PC-3 (cell line): Measurements from ENCODE around the gene HLA-DRB1. TPM values are rescaled to one million over a fixed set of nuclear protein-coding genes. Genes with fewer than 3 reads are reported as not detected.

Experiments
- ATAC-seq: fragments of 200-7000 bp; cut with Tn5 transposase; 2 replicates; pipeline ENCODE4 v1.9.1; 2020; ENCODE audit warnings: mild to moderate bottlenecking, moderate library complexity
- BruUV-seq: library from RNA; stranded (reverse); fragments of 400-500 nt; replicated peaks from 2 replicates; lab custom pipeline; 2021; lab: Mats Ljungman, UMichigan
- CTCF ChIA-PET: fragments of 300-600 bp; sonication (Branson Sonifier 250); formaldehyde crosslinking; loops from one replicate; lab custom pipeline; 2022; ENCODE audit warnings: antibody characterized with exemption; lab: Charles Lee
- POLR2A ChIA-PET: fragments of 300-600 bp; sonication (Branson Sonifier 250); formaldehyde crosslinking; loops from one replicate; lab custom pipeline; 2022; ENCODE audit warnings: antibody characterized with exemption; ENCODE audit not compliant: unreplicated experiment; lab: Charles Lee
- DNase-seq: peaks from one replicate; pipeline ENCODE4 v3.0.0-alpha.2; 2015
- H2AFZ ChIP-seq: fragments of 300-600 bp; sonication (generic); 2 replicates; pipeline ENCODE4 v1.6.0; 2016; ENCODE audit warnings: antibody characterized with exemption, low read length
- H3F3A ChIP-seq: fragments of 300-600 bp; sonication (generic); one replicate; pipeline ENCODE4 v1.6.0; 2017; ENCODE audit warnings: antibody characterized with exemption, low read length, control low read depth, mild to moderate bottlenecking; ENCODE audit not compliant: unreplicated experiment
- H3K27ac ChIP-seq: fragments of 300-600 bp; sonication (generic); 2 replicates; pipeline ENCODE4 v1.5.1; 2016; ENCODE audit warnings: mild to moderate bottlenecking, low read length
- H3K27me3 ChIP-seq: fragments of 300-600 bp; sonication (generic); 2 replicates; pipeline ENCODE4 v1.6.1; 2016; ENCODE audit warnings: low read length, mixed read lengths
- H3K36me3 ChIP-seq: fragments of 300-600 bp; sonication (generic); 2 replicates; pipeline ENCODE4 v1.6.1; 2016; ENCODE audit warnings: low read depth, mixed run types, low read length, mixed read lengths
- H3K4me1 ChIP-seq: fragments of 300-600 bp; sonication (generic); 2 replicates; pipeline ENCODE4 v1.5.1; 2016; ENCODE audit warnings: low read length; ENCODE audit not compliant: insufficient read depth
- H3K4me2 ChIP-seq: fragments of 300-600 bp; sonication (generic); 2 replicates; pipeline ENCODE4 v1.6.0; 2016; ENCODE audit warnings: low read length
- H3K4me3 ChIP-seq: fragments of 300-600 bp; sonication (generic); 2 replicates; pipeline ENCODE4 v1.5.1; 2016; ENCODE audit warnings: mild to moderate bottlenecking, low read length, mixed read lengths
- H3K79me2 ChIP-seq: fragments of 300-600 bp; sonication (generic); 2 replicates; pipeline ENCODE4 v1.6.1; 2017; ENCODE audit warnings: low read length, mixed read lengths
- H3K9ac ChIP-seq: fragments of 300-600 bp; sonication (generic); 2 replicates; pipeline ENCODE4 v1.6.0; 2016; ENCODE audit warnings: mild to moderate bottlenecking, low read length
- H3K9me2 ChIP-seq: fragments of 300-600 bp; sonication (generic); replicated peaks from 2 replicates; pipeline ENCODE4 v1.6.1; 2016; ENCODE audit warnings: mixed run types, low read length, mixed read lengths
- H3K9me3 ChIP-seq: fragments of 300-600 bp; sonication (generic); 2 replicates; pipeline ENCODE4 v1.6.1; 2016; ENCODE audit warnings: low read length, mixed read lengths
- H4K20me1 ChIP-seq: fragments of 300-600 bp; sonication (generic); 2 replicates; pipeline ENCODE4 v1.6.1; 2016; ENCODE audit warnings: low read length, mixed read lengths
- CTCF ChIP-seq: fragments of 300-600 bp; sonication (generic); conservative IDR thresholded peaks from 2 replicates; pipeline ENCODE4 v1.5.1; 2017; ENCODE audit warnings: antibody characterized with exemption, low read depth, mild to moderate bottlenecking, low read length
- EZH2 ChIP-seq: fragments of 300-600 bp; sonication (generic); IDR thresholded peaks from one replicate; pipeline ENCODE4 v1.6.1; 2017; ENCODE audit warnings: antibody characterized with exemption, mild to moderate bottlenecking, low read length; ENCODE audit not compliant: unreplicated experiment
- EZH2phosphoT487 ChIP-seq: fragments of 300-600 bp; sonication (generic); IDR thresholded peaks from 2 replicates; pipeline ENCODE4 v1.6.1; 2018; ENCODE audit warnings: mild to moderate bottlenecking, antibody characterized with exemption, low read length, borderline replicate concordance
- intact Hi-C: fragments of 100-400 bp; cut with micrococcal nuclease; formaldehyde crosslinking; loops from 2 replicates; pipeline ENCODE4 v1.9.0; 2023
- total RNA-seq: library from RNA; depleted of rRNA; stranded (reverse); fragments of >200 nt; gene quantifications from 2 replicates; pipeline ENCODE4 v1.2.3, GENCODE V29; 2014

Gene HLA-DRB1
- total RNA-seq, 1 experiment from 2014 or later: not detected

GRCh38 chr6:32627831-32628230 lies 38.2 kb upstream of the HLA-DRB1 start:
- peak; percentile 23 for DNase-seq
- Histone ChIP-seq H3K9me2 (no peaks in the 10 kb centered on the region), H3K9ac (no peak overlapping the region), H3K79me2 (no peaks in the 10 kb centered on the region), H3K9me3 (no peaks in the 10 kb centered on the region), H4K20me1 (no peaks in the 10 kb centered on the region), H3K4me1 (no peaks in the 10 kb centered on the region), H3K27me3 (no peaks in the 10 kb centered on the region), H3K27ac (no peak overlapping the region), H2AFZ (no peak overlapping the region), H3F3A (no peaks in the 10 kb centered on the region), H3K4me3 (no peak overlapping the region), H3K36me3 (no peaks in the 10 kb centered on the region), H3K4me2 (no peak overlapping the region)
- CTCF ChIA-PET: no interaction called here
- TF ChIP-seq EZH2phosphoT487: no peak
- no peak for TF ChIP-seq CTCF
- TF ChIP-seq EZH2: no peak
- intact Hi-C loops: no loop called here
- POLR2A ChIA-PET: no interaction called here
- BruUV-seq: no TSS peak
- ATAC-seq: no peak

- no peak overlapping the region for H3K9ac ChIP-seq
- TF ChIP-seq EZH2: no peak
- no peak for TF ChIP-seq CTCF
- no peak for TF ChIP-seq EZH2phosphoT487
- no peaks in the 10 kb centered on the region for H3F3A ChIP-seq
- intact Hi-C loops: no loop called here
- no peak overlapping the region for H3K27ac ChIP-seq
- H3K36me3 ChIP-seq: no peaks in the 10 kb centered on the region
- no TSS peak for BruUV-seq
- ChIA-PET CTCF (no interaction called here), POLR2A (no interaction called here)
- DNase-seq (no peak), ATAC-seq (no peak)
- no peaks in the 10 kb centered on the region for H4K20me1 ChIP-seq
- H3K4me3 ChIP-seq: no peak overlapping the region
- H2AFZ ChIP-seq: no peak overlapping the region
- no peaks in the 10 kb centered on the region for H3K27me3 ChIP-seq
- H3K4me1 ChIP-seq: no peaks in the 10 kb centered on the region
- H3K9me3 ChIP-seq: no peaks in the 10 kb centered on the region
- H3K79me2 ChIP-seq: no peaks in the 10 kb centered on the region
- no peak overlapping the region for H3K4me2 ChIP-seq
- H3K9me2 ChIP-seq: no peaks in the 10 kb centered on the region
Measured at GRCh38 chr6:32627249-32627648, 37.6 kb upstream of the HLA-DRB1 start.

DNA sequence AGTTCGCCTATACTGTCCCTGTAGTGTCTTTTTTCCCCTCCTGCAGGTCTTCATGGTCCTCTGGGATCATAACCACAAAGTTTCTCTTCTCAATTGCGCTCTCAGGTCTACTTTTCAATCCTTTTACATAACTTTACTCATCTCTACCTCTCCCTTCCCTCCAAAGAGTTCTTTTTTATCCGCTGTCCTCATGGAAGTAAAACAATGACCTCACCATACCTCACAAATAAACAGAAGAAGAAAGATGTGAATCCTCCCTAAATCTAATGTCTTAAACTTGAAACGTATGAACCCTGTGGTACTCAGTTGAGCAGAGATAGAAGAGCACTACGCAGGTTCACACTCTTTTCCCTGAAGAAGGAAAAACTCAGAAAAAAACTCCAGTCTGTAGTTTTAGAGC lies 35.5 kb upstream of the HLA-DRB1 start:
- Histone ChIP-seq H2AFZ (no peak overlapping the region), H3K27ac (no peak overlapping the region), H3K79me2 (no peaks in the 10 kb centered on the region), H3K9me2 (no peaks in the 10 kb centered on the region), H3K9ac (no peak overlapping the region), H3K27me3 (no peaks in the 10 kb centered on the region), H3K36me3 (no peaks in the 10 kb centered on the region), H3K9me3 (no peaks in the 10 kb centered on the region), H4K20me1 (no peaks in the 10 kb centered on the region), H3K4me3 (no peak overlapping the region), H3K4me1 (no peaks in the 10 kb centered on the region), H3K4me2 (no peak overlapping the region), H3F3A (no peaks in the 10 kb centered on the region)
- CTCF ChIA-PET: no interaction called here
- intact Hi-C loops: no loop called here
- TF ChIP-seq EZH2: no peak
- TF ChIP-seq CTCF: no peak
- no peak for TF ChIP-seq EZH2phosphoT487
- POLR2A ChIA-PET: no interaction called here
- DNase-seq: no peak
- ATAC-seq: no peak
- no TSS peak for BruUV-seq
